Glutamatergic neuron (in vitro differentiated cells): ENCODE data around the gene MRPS12. TPM values are rescaled to one million over a fixed set of nuclear protein-coding genes. Genes with fewer than 3 reads are reported as not detected.

ENCODE experiments used
- DNase-seq: peaks from one replicate; pipeline ENCODE4 v3.0.0; 2022
- H3K27ac Mint-ChIP-seq: one replicate; pipeline ENCODE4 v1.8.0; 2020; ENCODE audit warnings: mild to moderate bottlenecking, mixed read lengths, inconsistent platforms; ENCODE audit not compliant: unreplicated experiment
- H3K27me3 Mint-ChIP-seq: one replicate; pipeline ENCODE4 v1.8.0; 2020; ENCODE audit warnings: mild to moderate bottlenecking, moderate library complexity, mixed read lengths, inconsistent platforms; ENCODE audit not compliant: unreplicated experiment
- H3K36me3 Mint-ChIP-seq: one replicate; pipeline ENCODE4 v1.8.0; 2020; ENCODE audit warnings: mild to moderate bottlenecking, mixed read lengths, inconsistent platforms; ENCODE audit not compliant: unreplicated experiment
- H3K4me1 Mint-ChIP-seq: one replicate; pipeline ENCODE4 v1.8.0; 2020; ENCODE audit warnings: mild to moderate bottlenecking, low read depth, mixed read lengths, inconsistent platforms; ENCODE audit not compliant: unreplicated experiment
- H3K4me3 Mint-ChIP-seq: one replicate; pipeline ENCODE4 v1.8.0; 2020; ENCODE audit warnings: mild to moderate bottlenecking, mixed read lengths, inconsistent platforms; ENCODE audit not compliant: unreplicated experiment
- H3K9me3 Mint-ChIP-seq: one replicate; pipeline ENCODE4 v1.8.0; 2020; ENCODE audit warnings: mild to moderate bottlenecking, moderate library complexity, mixed read lengths, inconsistent platforms; ENCODE audit not compliant: unreplicated experiment
- total RNA-seq: library from RNA; stranded (reverse); fragmentation: NEBNext Ultra II Directional; extraction: Animal tissue kit (Norgen Biotek cat#: 25700); gene quantifications from one replicate; pipeline ENCODE4 v1.2.1, GENCODE V29; 2021; ENCODE audit not compliant: unreplicated experiment
- TF ChIP-seq, protein P1 (sequence below): fragments of 200-600 bp; sonication (generic); IDR thresholded peaks from one replicate; pipeline ENCODE4 v1.5.0; 2021; ENCODE audit not compliant: partially characterized antibody, unreplicated experiment

MRPS12 gene
- total RNA-seq, 1 donor from 2014 or later: 30.4 TPM

DNA sequence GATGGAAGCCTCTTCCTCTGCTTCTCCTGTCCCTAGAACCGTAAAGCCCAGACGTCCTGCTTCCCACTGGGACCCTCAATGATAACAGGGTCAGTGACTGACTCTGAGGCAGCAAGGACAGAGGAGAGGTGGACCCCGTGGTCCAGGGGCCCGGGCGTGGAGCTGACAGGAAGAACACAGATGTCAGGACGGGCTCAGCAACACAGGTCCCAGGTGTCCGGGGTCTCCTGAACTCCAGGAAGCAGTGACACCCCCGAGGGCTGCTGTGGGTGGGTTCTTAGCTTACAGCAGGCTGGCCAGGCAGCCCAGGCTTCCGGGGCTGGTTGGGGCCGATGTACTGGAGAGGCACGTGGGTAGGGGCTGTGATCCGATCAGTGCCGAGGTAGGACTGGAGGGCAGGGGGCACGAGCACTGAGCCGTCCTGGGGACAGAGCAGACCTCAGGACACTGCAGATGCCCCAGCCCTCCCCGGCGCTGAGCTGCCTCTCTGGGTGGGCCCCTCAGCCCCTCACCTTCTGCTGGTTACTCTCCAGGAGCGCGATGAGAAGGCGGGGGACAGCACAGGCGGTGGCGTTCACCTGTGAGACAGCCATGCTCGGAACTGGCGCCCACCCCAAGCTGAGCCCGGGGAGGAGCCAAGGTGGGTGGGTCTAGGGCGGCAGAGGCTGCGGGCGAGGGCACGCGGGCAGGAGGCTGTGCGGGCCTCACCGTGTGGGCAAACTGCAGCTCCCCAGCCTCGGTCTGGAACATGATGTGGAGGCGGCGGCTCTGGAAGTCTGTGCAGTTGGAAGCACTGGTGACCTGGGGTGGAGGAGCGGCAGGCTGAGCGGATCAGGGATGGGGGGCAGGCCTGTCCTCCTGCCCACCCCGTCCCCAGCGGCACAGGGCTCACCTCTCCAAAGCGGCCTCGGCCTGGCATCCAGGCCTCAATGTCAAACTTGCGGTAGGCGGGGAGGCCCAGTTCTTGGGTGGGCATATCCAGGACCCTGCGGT lies 15.1 kb upstream of the MRPS12 start:
- TF ChIP-seq, protein P1, sequence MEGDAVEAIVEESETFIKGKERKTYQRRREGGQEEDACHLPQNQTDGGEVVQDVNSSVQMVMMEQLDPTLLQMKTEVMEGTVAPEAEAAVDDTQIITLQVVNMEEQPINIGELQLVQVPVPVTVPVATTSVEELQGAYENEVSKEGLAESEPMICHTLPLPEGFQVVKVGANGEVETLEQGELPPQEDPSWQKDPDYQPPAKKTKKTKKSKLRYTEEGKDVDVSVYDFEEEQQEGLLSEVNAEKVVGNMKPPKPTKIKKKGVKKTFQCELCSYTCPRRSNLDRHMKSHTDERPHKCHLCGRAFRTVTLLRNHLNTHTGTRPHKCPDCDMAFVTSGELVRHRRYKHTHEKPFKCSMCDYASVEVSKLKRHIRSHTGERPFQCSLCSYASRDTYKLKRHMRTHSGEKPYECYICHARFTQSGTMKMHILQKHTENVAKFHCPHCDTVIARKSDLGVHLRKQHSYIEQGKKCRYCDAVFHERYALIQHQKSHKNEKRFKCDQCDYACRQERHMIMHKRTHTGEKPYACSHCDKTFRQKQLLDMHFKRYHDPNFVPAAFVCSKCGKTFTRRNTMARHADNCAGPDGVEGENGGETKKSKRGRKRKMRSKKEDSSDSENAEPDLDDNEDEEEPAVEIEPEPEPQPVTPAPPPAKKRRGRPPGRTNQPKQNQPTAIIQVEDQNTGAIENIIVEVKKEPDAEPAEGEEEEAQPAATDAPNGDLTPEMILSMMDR: no peak
- Mint-ChIP-seq H3K9me3 (peaks cover 10% of the 10 kb centered on the region), H3K4me3 (no peak overlapping the region), H3K4me1 (peaks cover 12% of the 10 kb centered on the region), H3K27me3 (peaks cover 9% of the 10 kb centered on the region), H3K36me3 (peaks cover 2% of the 10 kb centered on the region), H3K27ac (peak overlapping the region; percentile 39)
- no peak for DNase-seq

DNA sequence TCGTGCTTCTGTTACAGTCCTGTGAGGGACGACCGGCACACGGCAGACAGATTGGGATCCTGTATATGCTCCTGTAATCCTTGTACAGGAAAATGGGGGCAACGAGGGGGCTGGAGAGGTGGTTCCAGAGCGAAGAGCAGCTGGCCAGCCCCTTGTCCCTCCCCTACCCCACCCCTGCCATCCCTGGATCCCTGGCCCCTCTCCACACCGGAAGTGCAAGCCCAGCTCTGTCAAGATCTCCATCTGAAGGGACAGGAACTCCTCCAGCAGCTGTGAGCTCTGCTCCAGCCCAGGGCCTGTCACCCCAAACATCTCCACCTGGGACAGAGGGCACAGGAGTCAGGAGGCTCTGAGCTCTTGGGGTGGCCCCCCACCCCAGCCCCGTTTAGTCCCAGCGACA lies 13.2 kb upstream of the MRPS12 start:
- Mint-ChIP-seq H3K27ac (no peak overlapping the region), H3K27me3 (peaks cover 7% of the 10 kb centered on the region)

DNA sequence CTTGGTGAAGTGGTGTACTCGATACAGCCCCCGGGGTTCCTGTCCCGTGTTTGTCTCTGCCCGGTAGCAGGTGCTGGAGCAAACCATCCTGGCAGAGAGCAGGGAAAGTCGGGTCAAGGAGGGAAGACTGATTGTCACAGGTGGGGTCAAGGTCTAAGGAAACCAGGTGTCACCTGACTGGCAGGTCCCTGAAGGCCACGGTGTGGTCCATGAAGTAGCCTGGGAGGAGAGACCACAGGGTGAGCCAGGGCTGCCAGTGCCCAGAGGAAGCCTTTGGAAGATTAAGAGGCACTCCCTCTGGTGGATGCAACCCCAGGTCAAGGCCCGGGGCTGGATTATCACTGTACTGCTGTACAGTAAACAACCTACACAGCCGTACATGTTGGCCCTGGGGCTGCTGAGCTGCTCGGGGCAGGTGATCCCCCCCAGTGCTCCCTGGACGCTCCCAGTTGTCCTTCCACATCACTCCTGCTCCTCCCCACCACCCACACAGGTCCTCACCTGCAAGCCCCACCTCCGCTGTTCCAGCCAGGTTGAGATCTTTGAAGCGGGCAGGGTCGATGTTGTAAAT lies 12.7 kb upstream of the MRPS12 start:
- Mint-ChIP-seq H3K27ac (no peak overlapping the region), H3K36me3 (no peaks in the 10 kb centered on the region), H3K27me3 (peaks cover 3% of the 10 kb centered on the region), H3K4me1 (peaks cover 10% of the 10 kb centered on the region), H3K9me3 (peaks cover 3% of the 10 kb centered on the region), H3K4me3 (no peak overlapping the region)
- TF ChIP-seq, protein P1: no peak
- peak; percentile 50 for DNase-seq

More for the DNA sequence above, 13.2 kb upstream of the MRPS12 start:
- no peak overlapping the region for H3K4me3 Mint-ChIP-seq
- H3K9me3 Mint-ChIP-seq: peaks cover 5% of the 10 kb centered on the region
- no peak for DNase-seq
- no peaks in the 10 kb centered on the region for H3K36me3 Mint-ChIP-seq
- peaks cover 12% of the 10 kb centered on the region for H3K4me1 Mint-ChIP-seq
- TF ChIP-seq, protein P1: no peak

DNA sequence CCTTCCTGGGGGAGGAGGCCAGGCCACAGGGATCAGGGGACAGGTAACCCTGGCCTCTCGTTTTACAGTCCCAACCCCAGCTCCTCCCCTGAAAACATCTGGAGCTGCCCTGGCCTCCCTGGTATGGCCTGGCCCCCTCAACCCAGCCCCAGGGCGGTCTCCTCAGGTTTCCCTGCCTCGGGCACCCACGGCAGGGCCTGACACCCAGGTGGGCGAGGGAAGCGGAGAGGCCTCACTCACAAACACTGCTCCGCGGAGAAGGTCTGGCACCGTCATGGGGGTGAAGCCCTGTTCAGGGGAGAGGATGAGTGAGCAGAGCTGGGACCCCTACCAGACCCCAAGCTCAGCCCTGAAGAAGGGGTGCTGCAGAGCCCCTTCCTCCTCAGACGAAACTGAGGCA lies 12.2 kb upstream of the MRPS12 start:
- no peak for DNase-seq
- TF ChIP-seq, protein P1: no peak
- Mint-ChIP-seq H3K27me3 (peaks cover 3% of the 10 kb centered on the region), H3K4me1 (peaks cover 10% of the 10 kb centered on the region), H3K4me3 (no peak overlapping the region), H3K27ac (no peak overlapping the region), H3K36me3 (no peaks in the 10 kb centered on the region), H3K9me3 (peaks cover 3% of the 10 kb centered on the region)
